Effector memory CD4-positive, alpha-beta T cell (primary cell): ENCODE measurements around the gene NFIC.
A peak's percentile ranks its signal among the peaks of the same experiment; 100 is the strongest.
"Not testable (repeated sequence)": the region's sequence is repeated elsewhere in the genome, so short reads cannot be mapped to it uniquely, and the experiment has no call there.

Experiments
- DNase-seq, 3 donors: peaks; one replicate each; pipeline ENCODE4 v3.0.0-alpha.2; 2020
- H3K27ac ChIP-seq: 2 replicates; pipeline ENCODE4 v1.7.0; 2013; ENCODE audit warnings: mild to moderate bottlenecking, low read length, moderate library complexity; ENCODE audit not compliant: insufficient read depth, poor library complexity, severe bottlenecking
- H3K27me3 ChIP-seq: replicated peaks from 2 replicates; pipeline ENCODE4 v1.7.0; 2013; ENCODE audit warnings: mild to moderate bottlenecking, low read length; ENCODE audit not compliant: insufficient read depth, control insufficient read depth, poor library complexity, severe bottlenecking
- H3K36me3 ChIP-seq: 2 replicates; pipeline ENCODE4 v1.7.0; 2013; ENCODE audit warnings: mild to moderate bottlenecking, low read length, moderate library complexity; ENCODE audit not compliant: control insufficient read depth, insufficient read depth
- H3K4me1 ChIP-seq: 2 replicates; pipeline ENCODE4 v1.7.0; 2013; ENCODE audit warnings: low read length, mild to moderate bottlenecking; ENCODE audit not compliant: control insufficient read depth, insufficient read depth, poor library complexity, severe bottlenecking
- H3K4me3 ChIP-seq: 2 replicates; pipeline ENCODE4 v1.7.0; 2013; ENCODE audit warnings: low read length, low read depth, mild to moderate bottlenecking; ENCODE audit not compliant: insufficient read depth, poor library complexity, severe bottlenecking
- H3K9me3 ChIP-seq: 2 replicates; pipeline ENCODE4 v1.7.0; 2013; ENCODE audit warnings: mild to moderate bottlenecking, low read length, moderate library complexity; ENCODE audit not compliant: control insufficient read depth

The NFIC gene

DNA sequence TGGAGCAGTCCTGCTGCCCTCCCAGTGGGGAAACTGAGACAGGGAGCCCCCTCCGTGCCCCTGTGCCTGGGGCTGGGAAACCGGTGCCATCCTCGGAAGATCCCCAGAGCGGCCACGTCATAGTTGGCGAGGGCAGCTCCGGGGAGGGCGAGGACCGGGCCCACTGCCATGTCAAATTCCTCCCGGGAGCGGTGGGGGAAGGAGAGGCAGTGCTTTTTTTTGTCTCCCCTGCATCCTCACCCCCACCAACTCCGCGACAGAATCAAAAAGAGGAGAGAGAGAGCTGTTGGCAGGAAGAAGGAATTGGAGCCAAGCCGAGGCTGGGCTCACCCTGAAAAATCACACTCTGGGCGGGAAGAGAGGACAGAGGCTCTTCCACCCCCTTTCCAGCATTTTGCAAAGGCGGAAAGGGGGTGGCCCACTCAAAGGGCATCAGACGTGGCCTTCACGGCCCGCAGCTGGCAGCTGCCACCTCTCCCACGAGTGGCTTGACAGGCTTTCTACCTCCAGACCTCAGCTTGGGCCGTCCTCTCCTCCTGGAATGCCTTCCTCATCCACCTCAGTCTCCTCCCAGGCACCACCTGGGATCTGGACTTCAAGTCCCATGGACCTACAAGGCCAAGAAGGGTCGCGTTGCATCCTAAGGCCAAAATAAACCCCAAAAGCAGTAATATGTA, 19.6 kb upstream of the NFIC start:
- Histone ChIP-seq H3K27ac (no peak overlapping the region), H3K4me3 (no peak overlapping the region), H3K9me3 (no peaks in the 10 kb centered on the region), H3K4me1 (no peaks in the 10 kb centered on the region), H3K27me3 (no peaks in the 10 kb centered on the region), H3K36me3 (no peaks in the 10 kb centered on the region)
- no peak for DNase-seq

DNA sequence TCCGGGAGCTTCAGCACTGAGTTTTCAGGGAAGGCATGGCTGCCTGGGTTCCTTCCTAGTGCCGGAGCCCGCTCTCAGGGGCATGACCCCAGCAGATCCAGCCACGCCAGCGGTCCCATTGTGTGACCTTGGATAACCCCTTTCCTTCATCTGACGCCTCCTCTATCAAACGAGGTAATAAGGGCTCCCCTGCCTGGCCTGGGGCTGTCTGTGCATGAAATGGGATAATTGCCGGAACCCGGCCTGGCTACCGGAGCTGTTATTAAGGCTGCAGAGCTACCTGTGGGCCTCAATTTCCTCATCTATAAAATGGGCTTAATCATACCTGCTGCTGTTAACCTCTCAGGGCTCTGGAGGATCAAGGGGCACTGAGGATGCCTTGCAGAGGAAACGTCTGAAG, 18.3 kb upstream of the NFIC start:
- H3K36me3 ChIP-seq, result no peaks in the 10 kb centered on the region
- no peak for DNase-seq
- H3K27ac ChIP-seq, result no peak overlapping the region
- no peaks in the 10 kb centered on the region for H3K4me1 ChIP-seq
- no peaks in the 10 kb centered on the region for H3K27me3 ChIP-seq
- no peaks in the 10 kb centered on the region for H3K9me3 ChIP-seq
- no peak overlapping the region for H3K4me3 ChIP-seq

DNA sequence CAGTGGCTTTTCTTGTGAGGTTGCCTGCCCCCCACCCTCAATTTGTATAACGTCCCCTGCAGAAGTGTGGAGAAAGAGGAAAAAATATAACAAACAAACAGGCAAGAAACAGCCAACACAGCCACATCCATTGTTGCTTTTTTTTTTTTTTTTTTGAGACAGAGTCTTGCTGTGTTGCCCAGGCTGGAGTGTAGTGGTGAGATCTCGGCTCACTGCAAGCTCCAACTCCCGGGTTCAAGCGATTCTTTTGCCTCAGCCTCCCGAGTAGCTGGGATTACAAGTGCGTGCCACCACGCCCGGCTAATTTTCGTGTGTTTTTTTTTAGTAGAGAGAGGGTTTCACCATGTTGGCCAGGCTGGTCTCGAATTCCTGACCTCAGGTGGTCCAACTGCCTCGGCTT, 17.9 kb upstream of the NFIC start:
- not testable (repeated sequence) for H3K27me3 ChIP-seq, H3K36me3 ChIP-seq, DNase-seq, H3K27ac ChIP-seq, H3K4me3 ChIP-seq, H3K4me1 ChIP-seq, H3K9me3 ChIP-seq

DNA sequence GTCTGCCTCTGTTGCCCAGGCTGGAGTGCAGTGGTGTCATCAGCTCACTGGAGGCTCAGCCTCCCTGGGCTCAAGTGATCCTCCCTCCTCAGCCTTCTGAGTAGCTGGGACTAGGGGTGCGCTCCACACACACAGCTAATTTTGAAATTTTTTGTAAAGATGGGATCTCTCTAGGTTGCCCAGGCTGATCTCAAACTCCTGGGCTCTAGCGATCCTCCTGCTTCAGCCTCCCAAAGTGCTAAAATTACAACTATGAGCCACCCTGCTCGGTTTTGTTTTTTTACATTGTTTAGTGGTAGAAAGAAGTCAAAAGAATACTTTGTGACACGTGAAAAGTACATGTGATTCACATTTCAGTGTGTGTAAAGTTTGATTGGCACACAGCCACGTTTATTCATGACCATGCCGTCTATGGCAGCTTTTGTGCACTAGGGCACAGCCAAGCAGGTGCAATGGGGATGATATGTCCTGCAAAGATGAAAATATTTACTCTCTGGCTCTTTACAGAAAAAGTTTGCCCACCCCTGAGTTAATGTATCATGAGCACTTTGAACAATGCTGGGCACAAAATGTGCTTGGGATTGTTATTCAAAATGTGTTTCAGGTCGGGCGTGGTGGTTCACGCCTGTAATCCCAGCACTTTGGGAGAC, 16.2 kb upstream of the NFIC start:
- H3K9me3 ChIP-seq, result no peaks in the 10 kb centered on the region
- no peaks in the 10 kb centered on the region for H3K36me3 ChIP-seq
- H3K27ac ChIP-seq, result no peak overlapping the region
- no peak overlapping the region for H3K4me3 ChIP-seq
- H3K27me3 ChIP-seq, result no peaks in the 10 kb centered on the region
- DNase-seq, result no peak
- no peaks in the 10 kb centered on the region for H3K4me1 ChIP-seq

DNA sequence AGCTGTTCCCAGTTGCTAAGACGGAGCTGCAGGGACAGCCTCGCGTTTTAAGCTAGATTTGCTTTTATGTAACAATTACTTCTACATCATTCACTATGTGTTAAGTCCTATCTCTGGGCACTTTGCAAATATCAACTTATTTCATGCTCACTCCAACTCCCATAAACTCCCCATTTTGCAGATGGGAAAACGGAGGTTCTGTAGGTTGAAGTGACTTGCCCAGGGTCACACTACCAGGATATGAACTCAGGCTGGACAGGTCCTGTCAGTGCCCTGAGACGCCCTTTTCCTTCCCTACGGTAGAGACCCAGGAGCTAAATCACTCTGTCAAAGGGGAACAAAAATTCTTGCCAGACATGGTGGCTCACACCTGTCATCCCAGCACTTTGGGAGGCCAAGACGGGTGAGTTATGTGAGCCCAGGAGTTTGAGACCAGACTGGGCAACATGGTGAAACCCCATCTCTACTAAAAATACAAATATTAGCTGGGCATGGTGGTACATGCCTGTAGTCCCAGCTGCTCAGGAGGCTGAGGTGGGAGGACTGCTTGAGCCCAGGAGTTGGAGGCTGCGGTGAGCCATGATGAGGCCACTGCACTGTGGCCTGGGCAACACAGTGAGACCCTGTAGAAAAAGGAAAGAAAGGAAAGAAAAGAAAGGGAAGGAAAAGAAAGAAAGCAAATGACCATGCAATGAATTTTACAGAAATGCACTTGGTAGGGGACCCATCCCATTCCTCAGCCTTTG, 14.5 kb upstream of the NFIC start:
- DNase-seq, result no peak
- no peak overlapping the region for H3K4me3 ChIP-seq
- H3K9me3 ChIP-seq, result no peaks in the 10 kb centered on the region
- H3K4me1 ChIP-seq, result no peaks in the 10 kb centered on the region
- no peaks in the 10 kb centered on the region for H3K36me3 ChIP-seq
- H3K27me3 ChIP-seq, result no peaks in the 10 kb centered on the region
- no peak overlapping the region for H3K27ac ChIP-seq

DNA sequence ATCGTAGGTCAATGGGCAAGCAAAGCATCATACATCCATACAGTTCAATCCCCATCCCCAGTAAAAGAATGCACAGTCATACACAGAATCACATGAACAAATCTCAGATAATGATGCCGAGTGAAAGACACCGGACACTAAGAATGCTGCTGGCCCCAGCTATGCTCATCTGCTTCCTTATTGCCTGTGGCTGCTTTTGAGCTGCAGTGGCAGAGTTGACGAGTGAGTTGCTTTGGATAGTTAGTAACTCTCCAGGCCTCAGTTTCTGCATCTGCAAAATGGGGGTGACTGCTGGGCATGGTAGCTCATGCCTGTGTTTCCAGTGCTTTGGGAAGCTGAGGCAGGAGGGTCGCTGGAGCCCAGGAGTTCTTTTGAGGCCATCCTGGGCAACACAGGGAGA, 12.9 kb upstream of the NFIC start:
- no peak for DNase-seq
- H3K4me3 ChIP-seq, result no peak overlapping the region
- peaks cover 5% of the 10 kb centered on the region for H3K4me1 ChIP-seq
- H3K36me3 ChIP-seq, result no peaks in the 10 kb centered on the region
- no peaks in the 10 kb centered on the region for H3K27me3 ChIP-seq
- no peak overlapping the region for H3K27ac ChIP-seq
- H3K9me3 ChIP-seq, result no peaks in the 10 kb centered on the region

DNA sequence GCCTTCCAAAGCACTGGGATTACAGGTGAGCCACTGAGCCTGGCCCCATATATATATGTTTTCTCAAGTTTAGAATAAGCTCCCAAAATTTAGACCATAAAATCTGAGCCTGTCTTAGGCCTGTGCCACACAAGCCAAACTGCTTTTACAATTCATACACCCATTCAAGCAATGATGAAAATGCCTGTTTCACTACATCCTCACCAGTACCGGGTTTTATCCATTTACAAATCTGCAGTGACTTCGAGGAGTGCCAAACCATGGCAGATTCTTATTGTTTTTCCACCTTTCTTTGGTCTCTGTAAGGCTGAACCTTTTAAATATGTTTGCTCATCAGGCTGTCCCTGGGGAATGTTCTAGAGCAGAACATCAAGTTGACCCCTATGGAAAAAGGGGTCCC, 9.6 kb upstream of the NFIC start:
- H3K9me3 ChIP-seq, result no peaks in the 10 kb centered on the region
- H3K4me1 ChIP-seq, result peaks cover 20% of the 10 kb centered on the region
- no peak for DNase-seq
- H3K27me3 ChIP-seq, result no peaks in the 10 kb centered on the region
- no peak overlapping the region for H3K27ac ChIP-seq
- H3K36me3 ChIP-seq, result no peaks in the 10 kb centered on the region
- no peak overlapping the region for H3K4me3 ChIP-seq

DNA sequence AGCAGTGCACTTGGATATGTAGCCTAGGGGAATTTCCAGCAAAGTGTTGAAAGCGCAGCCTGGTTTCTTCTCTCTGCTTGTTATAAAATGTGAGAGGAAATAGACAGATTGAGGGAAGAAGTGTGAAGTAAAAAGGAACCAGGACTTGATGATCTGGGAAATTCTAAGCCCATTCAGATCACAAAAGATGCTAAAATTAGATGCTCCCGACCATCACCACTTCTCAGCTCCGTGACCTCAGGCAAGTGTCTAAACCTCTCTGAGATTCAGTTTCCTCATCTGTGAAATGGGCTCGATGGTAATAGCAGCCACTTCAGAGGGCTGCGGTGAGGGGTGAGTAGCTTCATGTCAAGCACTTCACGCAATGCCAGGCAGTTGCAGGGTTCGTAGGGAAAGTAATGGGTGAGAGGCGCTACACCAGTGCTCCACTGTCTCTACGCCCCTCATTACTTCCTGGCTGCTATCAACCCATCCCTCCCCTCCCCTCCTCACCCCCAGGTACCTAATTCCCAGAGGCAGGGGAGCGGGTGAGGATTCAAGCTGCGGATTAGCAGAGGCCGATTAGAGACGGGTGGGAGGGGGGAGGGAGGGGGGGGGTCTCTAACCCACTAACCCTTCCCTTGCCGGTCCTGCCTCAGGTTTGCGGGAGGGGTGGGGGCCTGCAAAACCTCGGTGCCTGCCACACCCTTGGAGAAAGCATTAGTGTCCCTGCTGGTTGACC, 9.0 kb upstream of the NFIC start:
- Histone ChIP-seq H3K27ac (no peak overlapping the region), H3K9me3 (no peaks in the 10 kb centered on the region), H3K4me1 (peaks cover 20% of the 10 kb centered on the region), H3K4me3 (no peak overlapping the region), H3K36me3 (no peaks in the 10 kb centered on the region), H3K27me3 (no peaks in the 10 kb centered on the region)
- DNase-seq, result no peak

DNA sequence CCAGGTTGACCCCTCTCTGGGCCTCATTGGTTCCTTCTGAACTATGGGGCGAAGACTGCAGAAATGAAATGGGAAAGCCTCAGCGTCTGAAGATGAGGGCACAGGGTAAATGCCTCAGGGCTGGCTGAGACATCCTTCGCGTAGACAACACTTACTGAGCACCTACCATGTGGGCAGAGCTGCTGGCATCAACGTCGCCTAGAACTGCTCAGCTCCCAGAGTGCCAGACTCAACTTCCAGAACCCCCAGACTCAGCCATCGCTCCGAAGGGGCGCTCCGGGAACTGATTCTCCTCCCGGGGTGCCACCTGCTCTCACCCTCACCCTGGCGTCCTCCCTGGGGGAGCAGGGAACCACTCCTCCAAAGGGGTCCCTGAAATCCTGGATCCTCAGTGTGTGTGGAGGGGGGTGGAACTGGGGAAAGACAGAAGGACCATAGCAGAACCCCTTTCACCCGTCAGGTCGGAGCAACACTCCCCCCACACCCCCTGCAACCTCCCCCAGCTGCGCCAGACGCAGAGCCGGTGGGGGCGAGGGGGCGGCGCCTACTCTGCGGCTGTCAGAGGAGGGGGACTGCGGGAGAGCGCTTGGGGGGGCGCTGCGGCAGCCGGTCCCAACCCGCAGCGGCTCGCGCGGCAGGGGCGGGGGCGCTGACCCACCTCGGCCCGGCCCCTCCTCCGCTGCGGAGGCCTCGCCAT, 8.2 kb upstream of the NFIC start:
- peaks cover 20% of the 10 kb centered on the region for H3K4me1 ChIP-seq
- H3K27ac ChIP-seq, result peak overlapping the region; percentile 25
- no peaks in the 10 kb centered on the region for H3K9me3 ChIP-seq
- H3K27me3 ChIP-seq, result no peaks in the 10 kb centered on the region
- peak overlapping the region; percentile 73 for H3K4me3 ChIP-seq
- no peaks in the 10 kb centered on the region for H3K36me3 ChIP-seq
- no peak for DNase-seq
